HG03135 (cell line): ENCODE data around the gene GRIA1.

Experiments used
- ATAC-seq: cut with Tn5 transposase; IDR thresholded peaks from one replicate; pipeline ENCODE4 v1.9.1; 2021; ENCODE audit warnings: mild to moderate bottlenecking, moderate library complexity; ENCODE audit not compliant: unreplicated experiment

The GRIA1 gene

DNA sequence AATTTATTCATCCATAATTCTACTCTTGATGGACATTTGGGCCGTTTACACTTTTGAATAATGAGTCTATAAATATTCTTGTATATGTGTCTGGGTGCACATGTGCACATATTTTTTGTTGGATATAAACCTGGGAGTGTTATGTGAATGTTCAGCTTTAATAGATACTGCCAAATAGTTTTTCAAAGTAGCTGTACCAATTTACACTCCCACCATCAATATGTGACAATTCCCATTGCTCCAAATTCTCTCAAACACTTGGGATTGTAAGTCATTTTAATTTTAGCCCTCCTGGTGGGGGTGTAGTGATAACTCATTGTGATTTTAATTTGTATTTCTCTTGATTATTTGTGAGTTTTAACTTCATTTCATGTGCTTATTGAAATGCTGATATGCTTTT, 114.9 kb downstream of the GRIA1 start:
- no peak for ATAC-seq

GRCh38 chr5:153610009-153610408, 119.5 kb downstream of the GRIA1 start:
- no peak for ATAC-seq

DNA sequence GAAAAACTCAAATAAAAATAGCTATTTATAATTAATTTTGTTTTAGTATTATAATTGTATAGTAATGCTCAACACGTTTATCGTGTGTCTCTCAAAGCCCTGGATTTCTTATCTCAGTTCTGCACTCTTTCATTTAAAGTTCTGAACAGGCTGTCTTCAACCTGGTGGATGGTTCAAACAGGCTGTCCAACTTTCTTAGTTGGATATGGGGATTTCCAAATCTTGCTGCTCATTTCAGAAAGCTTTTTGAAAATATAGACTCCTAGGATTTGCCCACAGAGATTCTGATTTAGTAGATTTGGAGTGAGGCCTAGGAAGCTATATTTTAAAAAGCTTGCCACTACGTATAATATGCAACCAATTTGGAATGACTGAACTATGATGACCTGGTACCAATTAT, 120.3 kb downstream of the GRIA1 start:
- ATAC-seq, result no peak

GRCh38 chr5:153613144-153613543, 122.7 kb downstream of the GRIA1 start:
- ATAC-seq, result no peak

- no peak for ATAC-seq
These were observed 123.2 kb downstream of the GRIA1 start for GRCh38 chr5:153613672-153614071.

GRCh38 chr5:153617190-153617589, 126.7 kb downstream of the GRIA1 start:
- ATAC-seq, result no peak

GRCh38 chr5:153618307-153618706, 127.8 kb downstream of the GRIA1 start:
- ATAC-seq, result no peak

GRCh38 chr5:153618867-153619266, 128.4 kb downstream of the GRIA1 start:
- ATAC-seq, result no peak

DNA sequence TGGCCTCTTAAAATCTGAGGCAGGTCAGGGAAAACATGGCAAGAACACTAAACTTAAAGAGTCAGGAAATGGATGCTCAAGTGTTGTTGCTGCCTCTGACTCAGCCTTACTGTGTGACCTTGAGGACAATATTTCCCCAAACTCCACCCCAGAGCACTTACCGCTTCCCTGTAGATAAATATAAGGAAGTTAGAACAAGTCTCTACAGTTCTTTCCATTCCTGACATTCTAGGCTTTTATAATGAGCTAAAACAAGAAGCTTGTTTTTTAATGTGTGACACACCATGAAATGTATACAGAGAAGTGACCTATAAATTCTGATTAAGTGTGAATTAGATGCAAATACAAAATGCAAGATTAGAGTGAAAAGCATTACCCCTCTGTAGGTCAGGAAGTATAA, 129.3 kb downstream of the GRIA1 start:
- no peak for ATAC-seq

- no peak for ATAC-seq
These were observed 132.7 kb downstream of the GRIA1 start for GRCh38 chr5:153623124-153623523.

DNA sequence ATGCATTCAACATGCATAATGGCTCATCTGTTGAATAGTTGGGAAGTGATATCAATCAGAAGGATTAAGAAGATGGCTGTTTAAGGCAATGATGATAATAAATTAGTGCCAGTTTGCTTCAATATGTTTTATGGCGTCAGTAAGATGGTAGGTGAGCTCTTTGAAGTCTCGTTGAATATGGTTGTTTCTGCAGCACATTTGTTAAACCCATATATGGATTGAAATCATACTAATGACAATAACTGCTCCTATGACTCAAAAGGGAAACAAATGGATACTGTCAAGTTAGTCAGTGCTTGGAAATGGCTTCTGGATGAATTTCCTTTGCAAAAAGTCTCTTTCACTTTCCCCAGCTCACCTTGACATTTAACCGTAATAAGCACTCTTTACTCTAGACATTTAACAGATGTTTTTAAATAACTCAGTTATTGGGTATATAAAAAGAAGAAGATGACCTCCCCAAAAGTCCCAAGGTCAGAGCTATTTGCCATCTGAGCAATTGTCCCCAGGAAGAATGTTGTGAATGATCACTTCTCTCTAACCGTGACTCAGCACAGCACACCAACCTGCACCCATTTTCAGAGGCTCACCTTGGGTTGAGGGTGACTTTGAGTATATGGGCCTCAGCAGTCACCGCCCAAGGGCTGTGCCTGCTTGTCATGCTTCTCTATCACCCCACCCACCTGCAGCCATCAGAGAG, 133.4 kb downstream of the GRIA1 start:
- no peak for ATAC-seq

- no peak for ATAC-seq
These were observed 133.9 kb downstream of the GRIA1 start for GRCh38 chr5:153624451-153624765.

DNA sequence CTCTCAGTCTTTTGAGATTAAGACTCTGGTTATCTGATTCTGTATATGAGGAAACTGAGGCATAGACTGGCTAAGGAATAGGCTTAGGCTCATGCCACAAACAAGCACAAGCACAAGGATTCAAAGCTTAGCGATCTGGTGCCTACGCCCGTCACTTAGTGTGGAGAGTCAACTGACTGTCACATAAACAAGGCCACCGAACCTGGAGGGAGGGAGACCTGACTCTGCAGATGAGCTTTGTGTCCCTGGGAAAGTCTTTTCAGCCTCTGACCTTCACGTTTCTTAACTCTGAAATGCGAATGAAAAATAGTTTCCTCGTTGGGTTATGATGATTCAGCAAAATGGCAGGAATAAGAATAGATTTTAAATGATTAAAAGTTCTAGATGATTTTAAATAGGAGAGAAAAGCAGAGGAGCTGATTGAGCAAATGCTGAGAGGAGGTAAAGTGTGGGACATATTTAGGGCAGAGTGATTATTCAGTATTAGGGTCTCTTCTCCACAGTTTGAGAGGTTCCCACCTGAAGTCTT, 135.4 kb downstream of the GRIA1 start:
- ATAC-seq, result no peak

DNA sequence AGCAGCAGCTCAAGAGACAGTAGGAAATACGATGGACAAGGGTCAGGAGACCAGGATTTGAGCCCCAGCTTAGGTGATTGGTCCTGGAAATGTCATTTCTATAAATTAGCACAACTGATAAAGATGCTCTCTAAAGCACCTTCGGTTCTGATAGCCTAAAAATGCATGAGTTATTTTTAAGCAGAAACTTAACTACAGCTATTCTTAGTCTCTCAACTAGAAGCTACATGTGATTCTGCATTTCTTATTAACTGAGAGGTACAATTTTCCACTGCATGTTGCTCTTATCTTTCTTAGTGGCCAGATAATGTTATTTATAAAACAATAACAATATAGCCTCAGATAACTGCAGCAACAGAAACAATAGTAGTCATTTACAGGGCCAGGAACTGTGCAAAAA, 136.4 kb downstream of the GRIA1 start:
- no peak for ATAC-seq

DNA sequence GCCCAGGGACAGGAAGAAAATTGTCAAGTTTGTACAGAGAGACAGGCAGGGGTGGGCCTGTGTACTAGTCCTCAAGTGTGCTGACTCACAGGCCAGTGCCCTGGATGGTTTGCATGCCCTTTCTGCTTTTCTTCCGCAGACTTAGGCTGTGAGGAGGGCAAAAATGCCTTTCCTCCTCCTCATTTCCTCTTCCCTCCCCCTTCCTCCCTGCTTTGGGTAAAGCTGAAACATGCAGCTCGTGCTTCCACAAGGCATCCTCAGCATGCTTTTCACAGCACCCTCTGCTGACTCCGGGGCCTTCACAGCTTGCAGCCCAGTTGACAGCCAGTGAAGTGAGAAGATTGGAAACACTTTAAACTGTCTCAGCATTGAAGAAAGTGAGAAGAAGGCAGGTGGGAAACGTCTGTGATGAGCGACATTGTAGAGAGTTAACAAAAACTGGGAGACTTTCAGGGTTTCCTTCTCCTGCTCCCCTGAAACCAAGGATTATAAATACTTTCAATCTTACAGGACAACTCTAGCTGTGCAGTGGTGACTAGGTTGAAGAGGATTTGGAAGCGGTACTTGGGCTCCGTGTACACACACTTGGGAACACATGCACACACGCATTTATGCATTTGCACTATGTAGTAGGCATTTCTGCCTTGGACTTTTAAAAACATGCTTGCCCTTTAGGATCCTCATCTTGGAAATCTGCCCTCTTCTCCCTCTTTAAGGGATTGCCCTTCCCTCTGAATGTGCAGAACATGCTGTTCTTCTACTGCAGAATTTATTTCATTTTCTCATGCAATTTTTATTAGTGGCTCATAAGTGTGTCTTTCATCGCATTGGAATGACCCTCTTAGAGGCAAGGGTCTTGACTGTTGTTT, 138.8 kb downstream of the GRIA1 start:
- no peak for ATAC-seq

GRCh38 chr5:153630546-153630945, 140.1 kb downstream of the GRIA1 start:
- no peak for ATAC-seq

DNA sequence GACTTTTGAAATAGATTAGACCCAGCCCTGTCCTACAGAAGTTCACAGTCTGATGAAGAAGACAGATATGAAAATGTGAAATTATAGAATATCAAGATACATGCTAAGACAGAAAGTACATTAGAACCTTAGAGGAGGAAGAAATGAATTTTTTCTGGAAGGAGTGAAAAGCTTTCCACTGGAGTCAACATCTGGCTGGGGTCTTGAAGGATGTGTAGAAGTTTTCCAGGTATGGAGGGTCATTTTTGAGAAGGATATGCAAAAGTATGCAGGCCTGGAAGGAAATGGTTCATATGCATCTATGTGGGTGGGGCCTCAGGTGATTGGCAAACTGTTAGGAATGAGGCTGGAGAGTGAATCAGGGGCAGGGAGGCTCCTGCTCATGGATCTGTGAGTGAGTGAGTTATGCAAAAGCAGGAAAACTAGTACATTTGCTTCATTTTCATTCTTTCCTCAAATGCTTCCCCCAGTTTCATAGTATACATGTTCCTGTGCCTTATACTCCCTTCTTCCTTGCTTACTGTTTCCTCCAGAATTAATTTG, 142.3 kb downstream of the GRIA1 start:
- ATAC-seq, result no peak

DNA sequence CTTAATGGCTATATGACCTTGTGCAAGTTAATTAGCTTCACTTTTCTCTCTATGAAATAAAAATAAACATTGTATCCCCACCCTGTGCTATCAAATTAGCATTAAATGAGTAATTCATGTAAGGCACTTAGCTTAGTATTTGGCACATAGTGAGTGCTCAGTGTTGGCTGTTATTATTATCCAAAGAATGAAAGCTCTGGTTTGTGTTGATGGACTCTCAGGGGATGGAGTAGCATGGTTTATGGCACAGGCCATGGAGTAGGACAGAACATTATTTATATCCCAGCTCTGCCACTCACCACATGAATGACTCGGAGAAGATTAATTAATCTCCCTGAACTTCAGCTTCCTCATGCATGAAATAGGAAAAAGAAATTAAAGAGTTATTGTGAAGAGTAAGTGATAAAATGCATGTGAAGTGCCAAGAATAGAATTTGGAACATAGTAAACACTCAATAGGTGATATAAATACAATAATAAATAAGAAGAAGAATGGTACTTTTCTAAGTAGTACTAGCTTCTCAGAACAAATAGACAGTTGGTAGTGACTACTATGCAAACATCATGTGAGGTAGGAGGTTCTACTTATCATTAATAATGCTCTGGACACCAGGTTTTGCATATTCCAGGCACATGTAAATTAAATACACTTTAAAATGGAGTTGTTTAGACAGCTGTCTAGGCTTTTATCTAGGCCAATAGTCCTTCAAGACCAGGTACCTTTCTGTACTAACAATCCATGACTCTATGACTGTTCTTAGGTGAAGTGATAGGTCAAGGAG, 146.4 kb downstream of the GRIA1 start:
- no peak for ATAC-seq

DNA sequence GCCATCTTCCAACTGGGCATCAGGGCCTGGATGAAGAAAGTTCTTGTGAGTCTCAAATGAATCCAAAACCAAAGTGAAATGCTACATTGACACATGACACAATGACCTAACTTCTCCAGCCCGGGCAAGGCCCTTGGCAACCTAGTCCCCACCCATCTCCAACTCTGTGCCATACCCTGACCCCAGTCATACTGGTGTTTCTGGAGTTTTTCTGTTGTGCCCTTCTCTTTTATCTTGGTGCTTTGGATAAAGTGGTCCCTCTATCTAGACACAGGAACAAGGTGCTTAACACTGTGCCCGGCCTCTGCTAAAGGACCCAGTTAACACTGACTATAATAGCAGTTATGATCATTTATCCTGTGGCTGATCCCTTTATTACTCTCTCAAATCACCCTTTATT, 149.8 kb downstream of the GRIA1 start:
- no peak for ATAC-seq

DNA sequence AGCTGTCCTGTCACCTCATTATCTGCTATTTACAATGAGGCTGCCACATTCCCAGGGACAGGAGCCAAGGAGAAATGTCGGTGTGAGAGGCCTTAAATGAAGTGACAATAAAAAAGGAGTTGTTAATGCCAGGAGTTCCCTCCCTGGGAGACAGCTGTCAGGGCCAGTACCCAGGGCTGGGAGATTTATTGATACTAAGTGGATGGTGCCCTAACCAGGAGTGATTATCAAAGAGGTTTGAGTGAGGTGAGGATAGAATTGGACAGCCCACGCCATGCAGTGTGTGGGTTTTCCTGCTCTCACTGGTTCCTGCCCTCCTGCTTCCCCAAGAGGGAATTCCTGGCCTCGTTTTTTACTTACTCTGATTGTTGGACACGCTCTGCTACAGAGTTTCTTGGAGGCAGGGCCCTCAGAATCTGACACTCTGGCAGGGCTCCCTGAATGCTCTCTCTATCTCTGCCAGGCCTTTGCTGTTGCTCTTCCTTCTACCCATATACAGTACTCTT, 150.8 kb downstream of the GRIA1 start:
- no peak for ATAC-seq
